ENCODE results near the gene CABCOCO1.
A peak's percentile ranks its signal among the peaks of the same experiment; 100 is the strongest.

The CABCOCO1 gene

DNA sequence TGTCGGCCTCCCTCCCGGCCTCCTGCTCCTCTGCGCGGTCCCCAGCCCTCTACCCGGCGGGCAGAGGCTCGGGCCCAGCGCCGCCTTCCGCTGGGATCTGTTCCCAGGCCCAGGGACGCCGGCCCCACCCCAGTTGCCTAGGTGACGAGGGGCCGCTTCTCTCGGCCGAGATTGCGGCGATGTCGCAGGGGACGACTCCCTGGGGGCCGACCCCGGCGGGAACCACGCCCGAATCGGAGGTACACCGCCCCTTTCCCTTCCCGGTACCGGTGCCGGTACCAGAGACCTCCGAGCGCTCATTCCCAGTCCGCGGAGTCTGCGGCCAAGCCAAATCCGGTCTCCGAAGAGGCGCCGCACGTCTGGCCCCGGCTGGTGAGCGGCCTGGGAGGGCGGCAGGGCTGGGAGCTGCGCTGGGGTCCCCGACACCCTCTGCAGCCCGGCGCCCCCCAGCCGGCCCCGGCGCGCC lies at the start of gene CABCOCO1:
TSS of gene CABCOCO1 (plus strand) at position 136 of the 466 bp plus-strand sequence. CDS start at position 180, 44 bp downstream.
- DNase-seq: peak; percentile 59

DNA sequence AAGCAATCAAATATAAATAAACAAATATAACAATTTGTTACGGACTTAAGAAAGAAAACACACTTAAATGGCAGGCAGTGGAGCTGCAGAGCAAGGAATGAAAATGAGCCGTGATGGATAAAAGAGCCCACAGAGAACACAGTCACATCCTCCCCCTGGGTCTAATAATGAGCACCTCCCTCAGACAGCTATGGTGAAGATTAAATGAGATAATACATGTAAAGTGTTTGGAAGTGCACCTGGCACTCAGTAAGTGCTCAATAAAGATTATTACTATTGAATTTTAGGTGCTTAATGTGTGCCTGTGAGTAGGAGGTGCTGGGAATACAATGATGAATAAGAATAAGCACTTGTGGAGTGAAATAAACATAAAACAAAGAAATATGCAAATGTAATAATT lies 49.1 kb upstream of the CABCOCO1 start:
- no peak for DNase-seq

GRCh38 chr10:61616611-61617010 lies 46.1 kb upstream of the CABCOCO1 start:
- DNase-seq: no peak

DNA sequence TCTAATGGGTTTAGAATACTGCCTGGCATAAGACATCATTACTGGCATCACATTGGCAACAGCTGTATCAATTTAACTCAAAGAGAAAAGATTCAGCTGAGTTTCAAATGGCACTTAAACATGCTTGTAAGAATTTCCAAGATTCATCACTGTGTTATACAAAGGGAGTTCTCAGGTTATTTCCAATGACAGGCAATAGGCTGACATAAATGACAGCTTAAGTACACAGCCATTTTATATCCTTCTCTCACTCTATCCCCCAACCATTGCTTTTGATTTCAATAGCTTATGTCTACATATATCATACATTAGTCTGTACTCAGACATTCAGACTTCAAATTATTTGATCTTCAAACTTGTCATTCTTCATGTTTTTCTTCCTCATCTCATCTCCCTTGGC lies 45.5 kb upstream of the CABCOCO1 start:
- no peak for DNase-seq

DNA sequence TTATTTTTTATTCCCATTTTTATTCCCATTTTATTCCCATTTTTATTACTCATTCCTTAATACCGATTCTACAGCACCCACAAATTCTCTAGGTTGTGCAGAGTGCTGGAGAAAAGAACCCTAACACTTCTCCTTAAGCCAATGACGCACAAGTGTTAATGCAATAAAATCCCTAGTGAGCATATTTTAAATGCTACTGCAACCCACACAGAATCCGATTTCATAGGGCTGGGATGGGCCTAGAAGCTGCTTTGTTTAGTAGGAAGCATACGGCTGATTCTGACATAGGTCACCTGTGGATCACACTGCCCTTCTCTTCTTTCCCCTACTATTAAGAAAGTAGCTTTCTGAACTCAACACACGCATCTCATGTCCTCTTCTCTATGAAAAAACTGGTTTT lies 45.1 kb upstream of the CABCOCO1 start:
- DNase-seq: no peak

DNA sequence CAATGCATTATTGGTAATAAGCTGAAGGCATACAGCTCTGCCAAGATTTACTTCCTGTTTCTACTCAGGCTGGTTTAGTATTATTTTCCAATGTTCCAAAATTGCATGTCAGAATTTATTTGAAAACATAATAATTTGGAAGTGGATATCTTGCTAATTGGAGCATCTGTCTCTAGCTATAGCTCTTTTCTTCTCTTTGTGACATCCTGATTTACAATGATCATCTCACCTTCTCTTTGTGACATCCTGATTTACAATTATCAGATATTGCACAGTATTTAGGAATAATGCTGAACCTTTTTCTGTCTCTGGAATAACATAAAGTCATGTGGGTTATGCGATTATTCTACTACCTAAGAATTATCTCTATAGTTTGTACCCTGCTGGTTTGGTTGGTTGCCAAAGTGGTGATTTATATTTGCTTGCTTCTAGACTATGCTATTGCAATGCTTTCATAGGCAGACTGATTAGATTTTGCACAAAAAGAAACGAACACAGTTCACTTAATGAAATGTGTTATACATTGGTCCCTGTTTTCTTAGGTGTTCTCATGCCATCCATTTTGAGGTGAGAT lies 44.3 kb upstream of the CABCOCO1 start:
- DNase-seq: peak; percentile 10

GRCh38 chr10:61620506-61620905 lies 42.2 kb upstream of the CABCOCO1 start:
- no peak for DNase-seq

DNA sequence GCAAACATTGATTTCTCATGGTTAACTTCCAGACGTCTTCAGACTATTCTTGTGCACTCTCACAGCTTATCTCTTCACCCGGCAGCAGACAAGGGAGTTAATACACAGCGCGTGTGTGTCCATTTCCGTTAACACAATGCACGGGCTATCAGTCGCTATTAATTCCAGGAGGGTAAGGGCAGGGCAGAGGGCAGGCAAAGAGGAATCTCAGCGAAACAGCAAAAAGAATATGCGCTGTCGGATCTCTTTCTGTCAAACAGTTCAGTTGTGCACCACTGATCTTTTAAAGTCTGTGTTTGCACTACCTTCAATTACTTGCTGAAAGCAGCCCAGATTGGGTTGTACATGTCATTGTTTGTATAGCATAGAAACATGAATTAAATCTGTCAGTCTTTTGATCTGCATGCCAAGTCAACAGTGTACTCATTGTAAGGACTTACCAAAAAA lies 41.1 kb upstream of the CABCOCO1 start:
- peak; percentile 71 for DNase-seq

GRCh38 chr10:61623161-61623560 lies 39.6 kb upstream of the CABCOCO1 start:
- no peak for DNase-seq

GRCh38 chr10:61626209-61626608 lies 36.5 kb upstream of the CABCOCO1 start:
- no peak for DNase-seq

DNA sequence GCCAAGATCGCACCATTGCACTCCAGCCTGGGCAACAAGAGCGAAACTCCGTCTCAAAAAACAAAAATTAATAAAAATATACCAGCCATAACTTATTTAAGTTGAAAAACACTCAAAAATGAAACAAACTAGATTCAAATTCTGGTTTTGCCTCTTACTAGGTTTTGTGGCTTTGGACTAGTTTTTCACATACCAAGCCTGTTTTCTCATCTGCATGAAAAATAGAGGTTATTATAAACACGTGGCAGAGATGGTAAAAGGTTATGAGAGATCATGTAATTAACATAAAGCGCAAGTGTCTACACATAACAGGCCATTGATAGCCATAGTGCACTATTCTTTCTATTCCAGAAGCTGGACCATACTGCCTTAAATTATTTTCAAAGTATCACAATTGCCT lies 35.5 kb upstream of the CABCOCO1 start:
- DNase-seq: no peak

DNA sequence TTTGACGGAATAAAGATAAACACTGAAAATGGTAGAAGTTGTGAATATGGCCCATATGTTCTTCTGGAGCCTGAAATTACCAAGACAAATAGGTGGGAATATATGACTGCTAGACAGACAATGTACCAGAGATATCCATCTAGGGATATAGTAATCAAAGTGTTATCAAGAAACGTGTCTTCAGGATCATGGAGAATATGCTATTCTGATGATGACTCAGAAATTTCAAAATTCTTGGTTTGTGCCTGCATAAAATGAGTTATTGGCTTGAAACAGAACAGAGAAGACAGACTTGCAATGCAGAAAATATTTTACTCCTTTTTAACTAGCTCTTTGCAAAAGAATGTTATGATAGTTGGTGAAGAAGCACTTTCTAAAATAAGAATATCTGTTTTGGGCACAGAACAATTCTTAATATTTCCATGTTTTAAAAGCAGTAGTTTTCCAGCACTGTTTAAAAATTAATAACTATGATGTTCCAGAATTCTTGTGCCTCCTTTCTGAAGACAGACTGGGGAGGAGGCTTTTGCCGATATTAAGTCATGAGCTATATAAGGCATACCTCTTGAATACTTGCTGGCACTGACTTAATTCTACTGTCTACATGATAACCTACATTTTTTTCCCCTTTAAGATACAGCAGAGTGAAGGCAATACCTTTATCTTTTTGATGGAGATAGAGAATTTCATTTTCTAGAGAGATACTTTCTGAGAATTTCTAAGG lies 34.4 kb upstream of the CABCOCO1 start:
- no peak for DNase-seq

GRCh38 chr10:61628875-61629513 lies 33.7 kb upstream of the CABCOCO1 start:
- DNase-seq: no peak

- DNase-seq: no peak
Observed at GRCh38 chr10:61629576-61629975, 33.2 kb upstream of the CABCOCO1 start.

DNA sequence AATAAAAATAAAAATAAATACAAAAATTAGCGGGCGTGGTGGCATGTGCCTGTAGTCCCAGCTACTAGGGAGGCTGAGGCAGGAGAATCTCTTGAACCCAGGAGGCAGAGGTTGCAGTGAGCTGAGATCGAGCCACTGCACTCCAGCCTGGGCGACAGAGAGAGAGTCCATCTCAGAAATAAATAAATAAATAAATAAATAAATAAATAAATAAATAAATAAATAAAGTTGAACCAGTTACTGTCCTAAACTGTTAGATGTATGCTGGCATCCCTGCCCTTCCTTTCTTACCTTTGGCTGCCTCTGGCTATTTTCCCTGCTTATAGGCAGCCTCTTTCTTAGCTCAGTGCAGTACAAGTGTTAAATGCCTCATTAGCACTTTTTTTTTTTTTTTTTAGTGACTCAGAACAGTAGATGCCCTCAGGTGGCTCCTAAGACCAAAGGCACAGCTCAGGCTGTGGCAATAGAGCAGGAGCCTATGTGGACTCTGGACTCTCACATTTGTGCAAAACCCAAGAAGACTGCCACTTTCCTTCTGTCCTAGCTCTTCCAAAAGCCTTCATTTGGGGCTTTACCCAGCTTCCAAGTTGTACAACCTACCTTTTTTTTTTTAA lies 30.6 kb upstream of the CABCOCO1 start:
- no peak for DNase-seq

- no peak for DNase-seq
Observed at GRCh38 chr10:61633665-61634064, 29.1 kb upstream of the CABCOCO1 start.

- no peak for DNase-seq
Observed at GRCh38 chr10:61634746-61635145, 28.0 kb upstream of the CABCOCO1 start.

GRCh38 chr10:61635471-61635870 lies 27.3 kb upstream of the CABCOCO1 start:
- DNase-seq: no peak

DNA sequence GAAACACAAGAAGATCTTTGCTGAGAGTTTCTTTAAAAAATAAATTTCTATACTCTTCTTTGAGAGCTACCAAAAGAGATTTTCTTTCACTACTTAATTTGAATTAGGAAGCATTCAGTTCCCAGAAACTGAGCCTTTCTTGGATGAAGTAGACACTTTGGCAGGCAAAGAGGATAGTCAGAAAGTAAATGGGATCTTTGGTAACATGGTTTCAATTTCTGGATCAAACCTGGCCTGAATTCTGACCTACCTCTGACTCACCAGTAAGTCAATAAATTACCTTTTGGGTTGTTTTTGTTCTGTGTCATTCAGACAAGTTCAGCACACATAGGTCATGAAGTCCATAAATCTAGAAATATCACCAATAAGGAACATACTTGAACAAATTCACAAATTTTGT lies 26.8 kb upstream of the CABCOCO1 start:
- DNase-seq: no peak

DNA sequence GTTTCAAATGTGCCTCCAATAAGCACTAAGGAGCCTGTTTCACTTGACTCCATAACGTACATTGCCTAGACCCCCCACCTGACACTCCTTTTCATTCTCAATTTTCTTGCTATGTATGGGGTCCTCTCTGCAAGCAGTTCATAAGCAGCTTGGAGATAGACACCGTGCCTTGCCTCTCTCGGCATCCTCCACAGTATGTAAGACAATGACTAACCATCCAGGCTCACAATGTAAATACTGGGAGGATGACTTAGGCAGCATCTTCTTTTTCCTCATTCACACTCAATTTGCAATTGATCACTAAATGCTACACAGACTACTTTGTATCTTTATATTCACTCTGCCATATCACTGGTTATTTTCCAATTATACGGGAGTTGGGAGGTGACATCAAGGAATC lies 22.8 kb upstream of the CABCOCO1 start:
- no peak for DNase-seq

DNA sequence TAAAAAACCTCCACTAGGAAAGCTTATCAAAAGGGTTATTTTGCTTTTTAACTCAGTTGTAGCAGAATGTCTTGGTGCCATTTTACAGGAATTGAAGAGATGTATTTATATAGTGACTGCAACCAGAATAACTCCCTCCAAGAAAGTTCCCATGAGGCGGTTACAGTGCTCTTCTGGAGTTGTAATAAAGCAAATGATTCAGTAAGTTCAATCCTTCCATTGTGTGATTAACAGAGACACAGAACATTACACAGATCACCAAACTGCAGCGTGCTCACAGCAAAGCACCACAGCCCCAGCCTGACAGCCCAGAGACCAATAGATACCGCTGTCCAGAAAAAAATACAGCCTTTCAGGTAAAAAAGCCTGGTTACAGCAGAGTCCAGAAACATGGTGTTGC lies 21.9 kb upstream of the CABCOCO1 start:
- no peak for DNase-seq

DNA sequence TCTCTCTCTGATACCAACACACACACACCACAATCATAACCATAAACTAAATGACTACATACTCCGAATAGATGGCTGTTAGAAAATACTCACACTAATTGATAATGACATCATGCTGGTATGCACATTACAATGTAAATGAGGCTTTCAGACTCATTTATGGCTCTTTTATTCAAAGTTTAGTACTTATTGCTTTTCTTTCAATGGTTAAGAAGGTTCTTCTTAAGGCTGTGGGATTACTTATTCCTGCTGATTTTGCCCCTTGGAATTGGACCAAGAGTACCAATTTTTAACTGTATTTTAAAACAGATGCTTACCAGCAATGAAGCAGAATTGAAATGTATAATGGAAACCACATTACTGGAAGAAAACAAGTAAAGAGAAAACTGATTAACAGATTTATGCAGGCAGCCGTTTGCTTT lies 20.6 kb upstream of the CABCOCO1 start:
- DNase-seq: no peak

DNA sequence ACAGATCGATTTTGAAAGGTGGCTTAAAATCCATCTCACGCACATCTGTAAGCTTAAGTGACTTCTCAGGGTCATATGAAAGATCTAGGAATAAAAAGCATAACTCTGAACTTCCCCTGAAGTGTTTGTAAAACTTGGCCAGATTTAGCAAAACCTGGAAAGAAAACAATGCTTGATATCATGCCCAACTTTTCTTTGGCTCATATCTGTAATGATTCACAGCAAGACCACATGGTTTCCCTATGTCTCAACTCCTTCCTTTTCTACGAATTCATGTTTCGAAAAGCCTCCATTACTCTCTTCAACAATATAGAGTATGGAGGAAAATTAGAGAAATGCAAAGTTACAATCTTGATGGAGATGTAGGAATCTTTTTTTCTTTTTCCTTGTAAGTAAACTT lies 20.1 kb upstream of the CABCOCO1 start:
- DNase-seq: peak; percentile 35

GRCh38 chr10:61643316-61643751 lies 19.4 kb upstream of the CABCOCO1 start:
- peak; percentile 35 for DNase-seq
